Measurements from ENCODE around the gene E2F4.

The E2F4 gene

GRCh38 chr16:67228034-67228785, 36.3 kb downstream of the E2F4 start:
- TF ChIP-seq, protein P1, sequence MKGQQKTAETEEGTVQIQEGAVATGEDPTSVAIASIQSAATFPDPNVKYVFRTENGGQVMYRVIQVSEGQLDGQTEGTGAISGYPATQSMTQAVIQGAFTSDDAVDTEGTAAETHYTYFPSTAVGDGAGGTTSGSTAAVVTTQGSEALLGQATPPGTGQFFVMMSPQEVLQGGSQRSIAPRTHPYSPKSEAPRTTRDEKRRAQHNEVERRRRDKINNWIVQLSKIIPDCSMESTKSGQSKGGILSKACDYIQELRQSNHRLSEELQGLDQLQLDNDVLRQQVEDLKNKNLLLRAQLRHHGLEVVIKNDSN (IDR thresholded peaks at IDR 0.05), result no peak
- TF ChIP-seq TAF1 (IDR thresholded peaks at IDR 0.05; ENCODE audit: low read depth) (no peak), EGR1 (IDR thresholded peaks at IDR 0.05) (no peak), REST (IDR thresholded peaks at IDR 0.05; ENCODE audit: low read depth) (no peak), CEBPB (IDR thresholded peaks at IDR 0.05) (no peak)

DNA sequence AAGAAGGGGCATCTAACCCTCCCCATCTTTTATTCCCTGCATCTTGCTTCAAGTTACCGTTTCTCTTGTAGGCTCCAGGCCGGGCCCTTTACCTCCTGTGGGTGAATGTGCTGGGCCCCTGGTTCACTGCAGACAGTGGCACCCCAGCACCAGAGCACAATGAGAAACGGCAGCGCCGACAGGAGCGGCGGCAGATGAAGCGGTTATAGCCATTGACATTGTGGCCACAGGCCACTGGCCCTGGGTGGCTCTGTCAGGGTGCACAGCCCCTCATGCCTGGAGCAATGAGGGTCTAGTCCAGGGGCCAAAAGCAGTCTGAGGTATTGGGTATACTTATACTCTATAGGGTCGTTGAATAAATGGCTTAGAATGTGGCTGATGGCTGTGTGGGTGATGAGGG, 37.0 kb downstream of the E2F4 start:
- TF ChIP-seq EP300 (IDR thresholded peaks at IDR 0.05; ENCODE audit: borderline replicate concordance) (no peak), YY1 (IDR thresholded peaks at IDR 0.05; ENCODE audit: low read depth) (no peak), RAD21 (IDR thresholded peaks at IDR 0.05; ENCODE audit: low read depth) (no peak), TEAD4 (IDR thresholded peaks at IDR 0.05) (no peak), NFIC (IDR thresholded peaks at IDR 0.05) (no peak), EGR1 (IDR thresholded peaks at IDR 0.05) (no peak), FOXM1 (IDR thresholded peaks at IDR 0.05; ENCODE audit: borderline replicate concordance, low read depth) (no peak), REST (IDR thresholded peaks at IDR 0.05; ENCODE audit: low read depth) (no peak), TCF12 (IDR thresholded peaks at IDR 0.05; ENCODE audit: low read depth) (no peak), TAF1 (IDR thresholded peaks at IDR 0.05; ENCODE audit: low read depth) (no peak), MAX (IDR thresholded peaks at IDR 0.05) (no peak), CREB1 (IDR thresholded peaks at IDR 0.05; ENCODE audit: low read depth) (no peak), CEBPB (IDR thresholded peaks at IDR 0.05) (no peak), ZBTB7A (IDR thresholded peaks at IDR 0.05; ENCODE audit: low read depth) (no peak)
- TF ChIP-seq, protein P1 (IDR thresholded peaks at IDR 0.05), result no peak

DNA sequence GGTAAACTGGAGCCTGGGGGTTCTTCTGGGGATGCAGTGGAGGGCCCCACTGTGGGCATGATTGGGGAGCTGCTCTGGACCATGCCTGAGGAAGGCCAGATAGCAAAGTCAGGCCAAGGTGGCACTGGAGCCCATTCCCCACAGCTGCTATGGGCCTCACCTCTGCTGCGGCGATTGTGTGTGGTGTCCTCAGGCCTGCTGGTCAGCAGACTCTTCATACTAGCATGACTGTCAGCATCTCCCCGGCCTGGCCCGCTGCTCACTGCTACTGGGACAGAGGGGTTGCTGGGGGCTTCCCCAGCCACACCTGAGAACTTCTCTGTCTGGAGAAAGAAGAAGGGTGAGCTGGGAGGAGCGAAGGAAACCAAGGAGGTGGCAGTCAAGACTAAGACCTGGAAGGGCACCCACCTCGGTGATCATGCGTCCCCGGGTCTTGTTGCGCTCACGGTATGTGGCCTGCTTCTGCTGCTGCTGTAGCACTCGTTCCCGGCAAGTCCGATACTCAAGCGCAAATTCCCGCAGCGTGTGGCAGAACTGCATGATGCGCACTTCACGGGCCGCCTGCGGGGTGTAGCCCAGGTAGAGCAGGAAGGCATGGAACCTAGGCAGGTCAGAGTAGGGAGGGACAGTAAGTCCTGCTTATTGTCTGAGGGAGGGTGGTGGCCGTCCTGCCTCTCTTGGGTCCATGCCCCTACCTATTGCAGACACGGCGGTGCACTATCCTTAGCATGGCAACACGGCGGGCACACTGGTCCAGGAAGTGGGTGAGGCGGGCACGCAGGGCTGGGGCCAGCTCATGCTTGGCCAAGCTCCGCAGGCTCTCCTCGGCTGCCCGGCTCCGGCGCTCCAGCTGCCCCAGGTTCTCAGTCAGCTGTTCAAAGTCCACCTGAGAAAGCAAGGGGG, 38.2 kb downstream of the E2F4 start:
- TF ChIP-seq FOXM1 (IDR thresholded peaks at IDR 0.05; ENCODE audit: borderline replicate concordance, low read depth) (no peak), RAD21 (IDR thresholded peaks at IDR 0.05; ENCODE audit: low read depth) (no peak), REST (IDR thresholded peaks at IDR 0.05; ENCODE audit: low read depth) (no peak), TEAD4 (IDR thresholded peaks at IDR 0.05) (no peak), EP300 (IDR thresholded peaks at IDR 0.05; ENCODE audit: borderline replicate concordance) (no peak), MAX (IDR thresholded peaks at IDR 0.05) (no peak), CEBPB (IDR thresholded peaks at IDR 0.05) (no peak), YY1 (IDR thresholded peaks at IDR 0.05; ENCODE audit: low read depth) (no peak), NFIC (IDR thresholded peaks at IDR 0.05) (no peak), ZBTB7A (IDR thresholded peaks at IDR 0.05; ENCODE audit: low read depth) (no peak)
- TF ChIP-seq, protein P1 (IDR thresholded peaks at IDR 0.05), result no peak

All from Ishikawa (cell line).